CD4-positive, alpha-beta T cell treated with Interleukin-2 at 100 ng/mL for 4 hours (primary cell): ENCODE results near the gene ADCY7.
"Not testable (repeated sequence)": the region's sequence is repeated elsewhere in the genome, so short reads cannot be mapped to it uniquely, and the experiment has no call there.

Source experiments
- DNase-seq: peaks from one replicate; pipeline ENCODE4 v3.0.0-alpha.2; 2020; ENCODE audit warnings: low spot score

ADCY7 gene

GRCh38 chr16:50266337-50267091, at the start of gene ADCY7:
TSS of gene ADCY7 (plus strand) at chr16:50266551. CDS start at chr16:50288180, 21,629 bp downstream.
- DNase-seq: peak; percentile 89

- DNase-seq: no peak
Measured at GRCh38 chr16:50219402-50219975, 46.9 kb upstream of the ADCY7 start.

- DNase-seq: no peak
Measured at GRCh38 chr16:50224286-50224685, 42.1 kb upstream of the ADCY7 start.

- DNase-seq: no peak
Measured at GRCh38 chr16:50227120-50227519, 39.2 kb upstream of the ADCY7 start.

GRCh38 chr16:50227665-50228064, 38.7 kb upstream of the ADCY7 start:
- DNase-seq: no peak

- no peak for DNase-seq
Measured at GRCh38 chr16:50228364-50228868, 37.9 kb upstream of the ADCY7 start.

GRCh38 chr16:50229149-50229726, 37.1 kb upstream of the ADCY7 start:
- no peak for DNase-seq

- no peak for DNase-seq
Measured at GRCh38 chr16:50234771-50235556, 31.4 kb upstream of the ADCY7 start.

- no peak for DNase-seq
Measured at GRCh38 chr16:50235581-50235980, 30.8 kb upstream of the ADCY7 start.

GRCh38 chr16:50238314-50238713, 28.0 kb upstream of the ADCY7 start:
- no peak for DNase-seq

GRCh38 chr16:50238868-50239301, 27.5 kb upstream of the ADCY7 start:
- no peak for DNase-seq

- not testable (repeated sequence) for DNase-seq
Measured at GRCh38 chr16:50243024-50243423, 23.3 kb upstream of the ADCY7 start.

- no peak for DNase-seq
Measured at GRCh38 chr16:50244140-50244503, 22.2 kb upstream of the ADCY7 start.

- DNase-seq: no peak
Measured at GRCh38 chr16:50244504-50245416, 21.6 kb upstream of the ADCY7 start.

GRCh38 chr16:50245417-50246298, 20.7 kb upstream of the ADCY7 start:
- DNase-seq: peak; percentile 90

- DNase-seq: no peak
Measured at GRCh38 chr16:50246299-50247122, 19.8 kb upstream of the ADCY7 start.

- DNase-seq: no peak
Measured at GRCh38 chr16:50247123-50247905, 19.0 kb upstream of the ADCY7 start.

GRCh38 chr16:50247906-50248608, 18.3 kb upstream of the ADCY7 start:
- no peak for DNase-seq
